PC-3 (cell line): ENCODE data around the gene SLC13A3.

Source experiments
- CTCF ChIP-seq: fragments of 300-600 bp; sonication (generic); conservative IDR thresholded peaks from 2 replicates; pipeline ENCODE4 v1.5.1; 2017; ENCODE audit warnings: antibody characterized with exemption, low read depth, mild to moderate bottlenecking, low read length
- EZH2 ChIP-seq: fragments of 300-600 bp; sonication (generic); IDR thresholded peaks from one replicate; pipeline ENCODE4 v1.6.1; 2017; ENCODE audit warnings: antibody characterized with exemption, mild to moderate bottlenecking, low read length; ENCODE audit not compliant: unreplicated experiment
- EZH2phosphoT487 ChIP-seq: fragments of 300-600 bp; sonication (generic); IDR thresholded peaks from 2 replicates; pipeline ENCODE4 v1.6.1; 2018; ENCODE audit warnings: mild to moderate bottlenecking, antibody characterized with exemption, low read length, borderline replicate concordance

GRCh38 chr20:46543959-46544358 lies 107.3 kb downstream of the SLC13A3 start:
- TF ChIP-seq CTCF: no peak
- TF ChIP-seq EZH2: no peak
- TF ChIP-seq EZH2phosphoT487: no peak
